ENCODE measurements around the gene AJAP1. TPM values are rescaled to one million over a fixed set of nuclear protein-coding genes. Genes with fewer than 3 reads are reported as not detected.

AJAP1 gene
- total and polyA plus RNA-seq, 4 donors: 0.16 to 2.3 TPM; not detected in 2

DNA sequence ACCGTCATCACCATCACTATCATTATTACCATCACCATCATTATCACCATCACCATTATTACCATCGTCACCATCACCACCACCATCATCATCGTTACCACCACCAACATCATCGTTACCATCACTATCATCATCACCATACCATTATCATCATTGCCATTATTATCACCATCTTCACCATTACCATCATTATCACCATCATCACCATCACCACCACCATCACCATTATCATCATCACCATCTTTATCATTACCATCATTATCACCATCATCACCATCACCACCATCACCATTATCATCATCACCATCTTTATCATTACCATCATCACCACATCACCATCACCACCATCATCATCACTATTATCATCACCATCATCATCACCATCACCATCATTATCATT is 112.9 kb downstream of the AJAP1 start:
- intact Hi-C loops (cut with DNase I): no loop called here
- no peak overlapping the region for H3K27ac ChIP-seq (ENCODE audit: low read depth in 1 of 2, low read length in 2 of 2)
- H3K36me3 ChIP-seq (ENCODE audit: control insufficient read depth in 1 of 2, insufficient read depth in 2 of 2, low read length in 1 of 2): no peaks in the 10 kb centered on the region
- 78 to 95% methylated on average over 4 of the region's 4 CpGs for WGBS, 2 donors
- no peak for DNase-seq
- H3K9me3 ChIP-seq (ENCODE audit: control insufficient read depth, low read length): no peaks in the 10 kb centered on the region
- no peak for ATAC-seq (ENCODE audit: low FRiP score)
- H3K4me3 ChIP-seq (ENCODE audit: low read length in 2 of 2): no peak overlapping the region
- H3K27me3 ChIP-seq (ENCODE audit: control insufficient read depth in 1 of 2, insufficient read depth in 2 of 2, low read length in 1 of 2): no peaks in the 10 kb centered on the region
- no peaks in the 10 kb centered on the region for H3K4me1 ChIP-seq (ENCODE audit: control insufficient read depth in 1 of 2, insufficient read depth in 2 of 2, low read length in 2 of 2)

DNA sequence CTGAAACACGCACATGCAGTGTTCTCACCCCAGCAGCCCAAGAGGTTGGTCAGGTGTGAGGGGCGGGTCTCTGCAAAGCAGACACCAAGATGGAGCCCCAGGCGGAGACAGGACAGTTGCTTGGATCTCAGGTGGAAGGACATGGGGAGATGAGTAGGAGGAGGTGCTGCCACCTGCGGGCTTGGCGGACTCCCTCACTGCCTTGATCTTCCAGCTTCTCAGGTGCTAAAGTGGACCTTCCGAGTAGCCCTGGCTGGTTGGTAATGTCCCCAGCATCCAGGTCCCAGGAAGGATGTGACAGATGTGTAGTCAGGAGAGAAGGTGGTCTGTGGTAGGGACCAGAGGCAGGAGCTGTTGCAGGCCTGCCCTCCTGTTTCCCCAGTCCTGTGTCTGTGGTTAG is 114.1 kb downstream of the AJAP1 start:
- no peaks in the 10 kb centered on the region for H3K9me3 ChIP-seq (ENCODE audit: control insufficient read depth, low read length)
- H3K4me1 ChIP-seq (ENCODE audit: control insufficient read depth in 1 of 2, insufficient read depth in 2 of 2, low read length in 2 of 2): no peaks in the 10 kb centered on the region
- H3K36me3 ChIP-seq (ENCODE audit: control insufficient read depth in 1 of 2, insufficient read depth in 2 of 2, low read length in 1 of 2): no peaks in the 10 kb centered on the region
- no peak for ATAC-seq (ENCODE audit: low FRiP score)
- 86 to 90% methylated on average over 6 of the region's 6 CpGs for WGBS, 2 donors
- H3K4me3 ChIP-seq (ENCODE audit: low read length in 2 of 2): no peak overlapping the region
- intact Hi-C loops (cut with DNase I): no loop called here
- DNase-seq: no peak
- no peak overlapping the region for H3K27ac ChIP-seq (ENCODE audit: low read depth in 1 of 2, low read length in 2 of 2)
- no peaks in the 10 kb centered on the region for H3K27me3 ChIP-seq (ENCODE audit: control insufficient read depth in 1 of 2, insufficient read depth in 2 of 2, low read length in 1 of 2)

DNA sequence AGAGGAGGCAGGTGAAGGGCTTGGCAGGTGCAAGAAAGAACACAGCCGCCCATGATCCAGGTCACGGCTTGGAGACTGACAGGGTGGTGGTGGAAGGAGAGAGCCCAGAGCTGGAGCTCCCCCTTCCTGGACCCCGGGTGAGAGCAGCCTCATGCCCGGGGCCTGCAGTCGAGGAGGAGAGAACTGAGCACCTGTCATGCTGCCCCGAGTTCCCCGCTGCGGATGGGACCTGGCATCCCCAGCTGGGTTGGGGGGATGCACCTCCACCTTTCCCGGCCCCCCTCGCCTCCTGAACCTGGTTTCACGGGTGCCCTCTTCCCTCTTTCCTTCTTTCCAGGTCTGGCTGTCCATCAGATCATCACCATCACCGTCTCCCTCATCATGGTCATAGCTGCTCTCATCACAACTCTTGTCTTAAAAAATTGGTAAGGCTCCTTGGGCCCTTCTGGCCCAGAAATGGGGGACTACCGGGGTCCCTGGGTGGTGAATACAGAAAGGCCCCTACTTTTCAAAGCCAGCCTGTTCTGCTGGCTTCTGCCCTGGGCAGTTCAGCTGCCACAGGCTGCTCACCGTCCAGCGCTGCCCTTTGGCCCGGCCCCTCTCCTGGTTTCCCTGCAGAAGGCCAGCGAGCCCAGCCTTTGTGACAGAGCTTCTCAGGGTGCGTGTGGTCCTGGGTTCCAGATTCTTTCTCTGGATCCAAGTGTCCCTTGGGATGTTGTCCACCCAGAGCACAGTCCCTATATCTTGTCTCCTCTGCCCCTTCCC is 115.3 kb downstream of the AJAP1 start:
- Histone ChIP-seq H3K9me3 (ENCODE audit: control insufficient read depth, low read length) (no peaks in the 10 kb centered on the region), H3K4me3 (ENCODE audit: low read length in 2 of 2) (no peak overlapping the region), H3K4me1 (ENCODE audit: control insufficient read depth in 1 of 2, insufficient read depth in 2 of 2, low read length in 2 of 2) (no peaks in the 10 kb centered on the region), H3K27ac (ENCODE audit: low read depth in 1 of 2, low read length in 2 of 2) (no peak overlapping the region), H3K36me3 (ENCODE audit: control insufficient read depth in 1 of 2, insufficient read depth in 2 of 2, low read length in 1 of 2) (no peaks in the 10 kb centered on the region), H3K27me3 (ENCODE audit: control insufficient read depth in 1 of 2, insufficient read depth in 2 of 2, low read length in 1 of 2) (no peaks in the 10 kb centered on the region)
- intact Hi-C loops (cut with DNase I): no loop called here
- DNase-seq (no peak), ATAC-seq (ENCODE audit: low FRiP score) (no peak)
- WGBS, 2 donors: 74 to 80% methylated on average over 18 of the region's 18 CpGs

DNA sequence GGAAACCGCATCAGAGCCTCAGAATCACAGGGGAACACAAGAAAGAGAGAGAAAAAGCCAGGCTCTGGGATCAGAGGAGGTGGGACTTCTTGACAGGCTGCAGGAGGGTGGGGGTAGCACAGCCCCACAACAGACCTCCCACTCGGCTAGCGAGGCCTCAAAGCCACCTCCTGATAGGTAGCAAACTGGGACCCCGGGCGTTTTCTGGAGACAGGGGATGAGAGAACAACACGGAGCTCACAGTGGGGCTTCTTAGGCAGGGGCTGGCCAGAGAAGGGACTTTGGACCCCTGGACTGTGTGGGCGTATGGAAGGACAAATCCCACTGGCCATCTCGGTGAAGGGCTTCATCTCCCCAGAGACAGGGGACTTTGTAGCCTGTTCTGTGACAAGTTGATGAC is 116.3 kb downstream of the AJAP1 start:
- no peak for ATAC-seq (ENCODE audit: low FRiP score)

DNA sequence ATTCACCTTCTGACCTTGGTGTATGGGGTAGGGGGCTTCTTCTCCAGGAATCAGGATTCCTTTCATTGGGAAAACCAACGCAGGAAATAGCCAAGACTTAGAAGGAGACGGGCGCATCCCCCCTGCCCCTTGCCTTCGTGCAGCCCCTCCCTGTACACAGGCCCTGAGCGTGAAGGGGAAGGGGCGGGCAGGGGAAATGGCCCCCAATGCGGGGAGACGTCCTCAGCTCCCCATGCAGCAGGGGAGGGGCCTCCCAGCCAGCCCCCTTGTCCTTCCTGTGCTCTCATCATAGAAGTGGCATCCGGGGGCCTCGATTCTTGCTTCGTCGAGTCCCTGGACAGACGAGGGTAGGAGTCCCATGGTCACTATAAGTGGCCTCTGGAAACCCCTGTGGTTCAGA is 116.9 kb downstream of the AJAP1 start:
- 61 to 66% methylated on average over 13 of the region's 13 CpGs for WGBS, 2 donors
- intact Hi-C loops (cut with DNase I): no loop called here
- Histone ChIP-seq H3K4me3 (ENCODE audit: low read length in 2 of 2) (no peak overlapping the region), H3K27ac (ENCODE audit: low read depth in 1 of 2, low read length in 2 of 2) (no peak overlapping the region), H3K9me3 (ENCODE audit: control insufficient read depth, low read length) (no peaks in the 10 kb centered on the region), H3K27me3 (ENCODE audit: control insufficient read depth in 1 of 2, insufficient read depth in 2 of 2, low read length in 1 of 2) (no peaks in the 10 kb centered on the region), H3K36me3 (ENCODE audit: control insufficient read depth in 1 of 2, insufficient read depth in 2 of 2, low read length in 1 of 2) (no peaks in the 10 kb centered on the region), H3K4me1 (ENCODE audit: control insufficient read depth in 1 of 2, insufficient read depth in 2 of 2, low read length in 2 of 2) (no peaks in the 10 kb centered on the region)
- ATAC-seq (ENCODE audit: low FRiP score): no peak
- no peak for DNase-seq

More for the DNA sequence above, 116.3 kb downstream of the AJAP1 start:
- WGBS, 2 donors: 27 to 33% methylated on average over 8 of the region's 8 CpGs
- no peak for DNase-seq
- H3K4me3 ChIP-seq (ENCODE audit: low read length in 2 of 2): no peak overlapping the region
- no peaks in the 10 kb centered on the region for H3K36me3 ChIP-seq (ENCODE audit: control insufficient read depth in 1 of 2, insufficient read depth in 2 of 2, low read length in 1 of 2)
- H3K4me1 ChIP-seq (ENCODE audit: control insufficient read depth in 1 of 2, insufficient read depth in 2 of 2, low read length in 2 of 2): no peaks in the 10 kb centered on the region
- H3K27me3 ChIP-seq (ENCODE audit: control insufficient read depth in 1 of 2, insufficient read depth in 2 of 2, low read length in 1 of 2): no peaks in the 10 kb centered on the region
- no peak overlapping the region for H3K27ac ChIP-seq (ENCODE audit: low read depth in 1 of 2, low read length in 2 of 2)
- no peaks in the 10 kb centered on the region for H3K9me3 ChIP-seq (ENCODE audit: control insufficient read depth, low read length)
- intact Hi-C loops (cut with DNase I): no loop called here

DNA sequence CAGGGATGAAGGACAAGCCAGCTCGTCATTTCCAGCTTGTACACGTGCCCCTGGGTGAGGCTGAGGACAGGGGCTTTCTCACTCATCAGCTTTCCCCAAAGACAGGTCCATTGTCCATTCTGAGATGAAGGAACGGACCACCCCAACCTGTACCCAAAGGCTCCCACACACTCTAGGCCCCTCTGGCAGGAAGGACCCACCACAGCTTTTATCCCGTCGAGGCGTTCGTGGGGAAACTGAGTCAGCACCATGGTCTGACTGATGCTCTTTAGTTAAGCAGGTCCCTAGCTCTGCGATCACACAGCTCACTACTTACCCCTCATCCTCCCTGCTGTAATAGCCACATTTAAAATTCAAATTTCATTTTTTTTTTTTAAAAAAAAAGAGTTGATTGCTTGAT is 117.3 kb downstream of the AJAP1 start:
- Histone ChIP-seq H3K9me3 (ENCODE audit: control insufficient read depth, low read length) (no peaks in the 10 kb centered on the region), H3K36me3 (ENCODE audit: control insufficient read depth in 1 of 2, insufficient read depth in 2 of 2, low read length in 1 of 2) (no peaks in the 10 kb centered on the region), H3K27ac (ENCODE audit: low read depth in 1 of 2, low read length in 2 of 2) (no peak overlapping the region), H3K4me1 (ENCODE audit: control insufficient read depth in 1 of 2, insufficient read depth in 2 of 2, low read length in 2 of 2) (no peaks in the 10 kb centered on the region), H3K27me3 (ENCODE audit: control insufficient read depth in 1 of 2, insufficient read depth in 2 of 2, low read length in 1 of 2) (no peaks in the 10 kb centered on the region), H3K4me3 (ENCODE audit: low read length in 2 of 2) (no peak overlapping the region)
- WGBS, 2 donors: 82% methylated on average over 8 of the region's 8 CpGs
- DNase-seq (no peak), ATAC-seq (ENCODE audit: low FRiP score) (no peak)
- intact Hi-C loops (cut with DNase I): no loop called here

DNA sequence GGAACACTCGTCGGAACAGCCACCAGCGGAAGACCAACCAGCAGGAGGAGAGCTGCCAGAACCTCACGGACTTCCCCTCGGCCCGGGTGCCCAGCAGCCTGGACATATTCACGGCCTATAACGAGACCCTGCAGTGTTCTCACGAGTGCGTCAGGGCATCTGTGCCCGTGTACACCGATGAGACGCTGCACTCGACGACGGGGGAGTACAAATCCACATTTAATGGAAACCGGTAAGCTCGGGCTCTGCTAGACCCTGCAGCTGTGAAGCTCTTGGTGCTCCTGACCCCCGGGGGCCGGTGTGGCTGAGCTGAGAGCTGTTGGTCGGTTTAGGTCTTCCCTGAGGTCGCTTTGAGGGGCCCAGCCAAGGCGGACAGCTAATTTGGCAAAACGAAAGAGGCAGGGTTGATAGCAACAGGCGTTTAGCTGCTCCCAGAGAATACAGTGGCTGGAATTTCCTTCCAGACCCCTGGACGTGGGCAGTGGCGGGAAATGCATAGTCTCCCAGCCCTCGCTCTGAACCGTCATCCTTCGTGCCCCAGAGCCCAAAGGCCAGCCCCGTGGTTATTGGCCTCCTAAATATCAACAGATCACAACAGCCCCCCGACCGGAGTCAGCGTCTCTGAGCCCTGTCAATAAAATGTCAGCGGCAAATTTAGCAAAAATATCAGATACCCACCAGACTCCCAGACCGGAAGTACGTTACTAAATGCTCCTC is 118.0 kb downstream of the AJAP1 start:
- 65 to 69% methylated on average over 37 of the region's 37 CpGs for WGBS, 2 donors
- H3K36me3 ChIP-seq (ENCODE audit: control insufficient read depth in 1 of 2, insufficient read depth in 2 of 2, low read length in 1 of 2): no peaks in the 10 kb centered on the region
- H3K27me3 ChIP-seq (ENCODE audit: control insufficient read depth in 1 of 2, insufficient read depth in 2 of 2, low read length in 1 of 2): no peaks in the 10 kb centered on the region
- no peak overlapping the region for H3K4me3 ChIP-seq (ENCODE audit: low read length in 2 of 2)
- intact Hi-C loops (cut with DNase I): no loop called here
- no peaks in the 10 kb centered on the region for H3K9me3 ChIP-seq (ENCODE audit: control insufficient read depth, low read length)
- DNase-seq: no peak
- no peak for ATAC-seq (ENCODE audit: low FRiP score)
- no peak overlapping the region for H3K27ac ChIP-seq (ENCODE audit: low read depth in 1 of 2, low read length in 2 of 2)
- no peaks in the 10 kb centered on the region for H3K4me1 ChIP-seq (ENCODE audit: control insufficient read depth in 1 of 2, insufficient read depth in 2 of 2, low read length in 2 of 2)

DNA sequence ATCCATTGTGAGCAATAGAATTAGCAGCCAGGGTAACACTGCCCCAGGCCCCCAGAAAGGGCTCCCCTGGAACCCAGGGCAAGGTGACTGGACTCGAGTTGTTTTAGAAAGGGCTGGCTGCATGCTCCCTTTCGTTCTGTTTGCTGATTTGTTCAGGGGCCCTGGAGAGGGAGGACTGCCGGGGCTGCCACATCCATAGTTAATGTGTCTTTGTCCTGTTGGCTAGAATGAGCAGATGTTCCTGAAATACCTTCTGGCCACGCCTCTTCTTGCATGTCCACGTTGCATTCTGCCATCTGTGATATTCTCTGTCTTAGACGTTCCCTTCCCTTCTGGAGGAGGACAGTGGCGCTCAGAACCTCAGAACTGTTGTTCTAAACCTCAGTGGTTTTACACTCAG is 118.8 kb downstream of the AJAP1 start:
- 58% methylated on average over 7 of the region's 7 CpGs for WGBS, 2 donors
- Histone ChIP-seq H3K27ac (ENCODE audit: low read depth in 1 of 2, low read length in 2 of 2) (no peak overlapping the region), H3K4me1 (ENCODE audit: control insufficient read depth in 1 of 2, insufficient read depth in 2 of 2, low read length in 2 of 2) (no peaks in the 10 kb centered on the region), H3K36me3 (ENCODE audit: control insufficient read depth in 1 of 2, insufficient read depth in 2 of 2, low read length in 1 of 2) (no peaks in the 10 kb centered on the region), H3K4me3 (ENCODE audit: low read length in 2 of 2) (no peak overlapping the region), H3K27me3 (ENCODE audit: control insufficient read depth in 1 of 2, insufficient read depth in 2 of 2, low read length in 1 of 2) (no peaks in the 10 kb centered on the region), H3K9me3 (ENCODE audit: control insufficient read depth, low read length) (no peaks in the 10 kb centered on the region)
- DNase-seq (no peak), ATAC-seq (ENCODE audit: low FRiP score) (no peak)
- intact Hi-C loops (cut with DNase I): no loop called here

DNA sequence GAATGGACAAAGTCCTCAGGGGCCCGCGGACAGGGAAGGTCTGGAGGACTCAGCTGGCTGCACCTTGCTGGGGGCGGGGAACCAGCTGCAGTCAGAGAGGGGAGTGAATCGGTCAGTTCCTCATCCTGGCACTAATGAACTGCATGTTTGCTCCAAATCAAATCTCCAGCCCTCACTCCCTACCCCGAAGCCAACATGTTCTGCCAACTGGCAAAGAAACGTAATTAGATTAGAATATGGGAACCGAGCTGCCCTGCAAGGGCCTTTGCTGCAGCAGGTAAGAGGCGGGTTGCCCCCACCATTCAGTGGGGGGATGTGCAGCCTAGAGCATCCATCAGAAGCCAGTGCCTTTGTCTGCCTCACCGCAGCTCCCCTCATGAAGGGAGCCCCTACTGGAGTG is 121.1 kb downstream of the AJAP1 start:
- 59% methylated on average over 9 of the region's 9 CpGs for WGBS, 2 donors
- DNase-seq: no peak
- no peaks in the 10 kb centered on the region for H3K9me3 ChIP-seq (ENCODE audit: control insufficient read depth, low read length)
- H3K36me3 ChIP-seq (ENCODE audit: control insufficient read depth in 1 of 2, insufficient read depth in 2 of 2, low read length in 1 of 2): no peaks in the 10 kb centered on the region
- ATAC-seq (ENCODE audit: low FRiP score): no peak
- H3K4me3 ChIP-seq (ENCODE audit: low read length in 2 of 2): no peak overlapping the region
- no peaks in the 10 kb centered on the region for H3K27me3 ChIP-seq (ENCODE audit: control insufficient read depth in 1 of 2, insufficient read depth in 2 of 2, low read length in 1 of 2)
- intact Hi-C loops (cut with DNase I): no loop called here
- no peaks in the 10 kb centered on the region for H3K4me1 ChIP-seq (ENCODE audit: control insufficient read depth in 1 of 2, insufficient read depth in 2 of 2, low read length in 2 of 2)
- no peak overlapping the region for H3K27ac ChIP-seq (ENCODE audit: low read depth in 1 of 2, low read length in 2 of 2)

Data from aorta (tissue), 5 donors.